K562 (cell line): ENCODE results near the gene CHCHD6. TPM values are rescaled to one million over a fixed set of nuclear protein-coding genes. Genes with fewer than 3 reads are reported as not detected.
A peak's percentile ranks its signal among the peaks of the same experiment; 100 is the strongest.

Experiments
- AFF4 ChIP-seq: sonication (generic); formaldehyde crosslinking; IDR thresholded peaks from 2 replicates; pipeline ENCODE4 v1.8.0; 2023; ENCODE audit warnings: mild to moderate bottlenecking, missing genetic modification reagents
- BRD4 ChIP-seq: fragments of 200-600 bp; sonication (generic); IDR thresholded peaks from 2 replicates; pipeline ENCODE4 v1.6.1; 2017; ENCODE audit warnings: inconsistent platforms
- CREBBP ChIP-seq: IDR thresholded peaks from one replicate; pipeline ENCODE4 v1.6.1; 2012; ENCODE audit warnings: low read depth, mild to moderate bottlenecking, control low read depth, inconsistent platforms, low read length
- ESRRB ChIP-seq: fragments of 250-450 bp; sonication (Bioruptor Pico); IDR thresholded peaks from 2 replicates; pipeline ENCODE4 v1.5.0; 2020; ENCODE audit warnings: mild to moderate bottlenecking, moderate library complexity, borderline replicate concordance
- FIP1L1 ChIP-seq: fragments of 200-400 bp; formaldehyde crosslinking; IDR thresholded peaks from 2 replicates; pipeline ENCODE4 v1.6.1; 2018; ENCODE audit warnings: mild to moderate bottlenecking, low read depth, low read length; ENCODE audit not compliant: poor library complexity, severe bottlenecking
- HDAC8 ChIP-seq: fragments of 450-650 bp; IDR thresholded peaks from 2 replicates; pipeline ENCODE4 v1.6.1; 2016; ENCODE audit warnings: mild to moderate bottlenecking, missing genetic modification characterization, moderate library complexity, missing compliant biosample characterization
- HMGN3 ChIP-seq: IDR thresholded peaks from 2 replicates; pipeline ENCODE4 v1.6.1; 2011; ENCODE audit warnings: borderline replicate concordance, low read depth, mild to moderate bottlenecking, mixed read lengths, low read length; ENCODE audit not compliant: insufficient read length; ENCODE audit errors: extremely low read depth
- HNRNPLL ChIP-seq: fragments of 200-400 bp; formaldehyde crosslinking; IDR thresholded peaks from 2 replicates; pipeline ENCODE4 v1.6.1; 2017; ENCODE audit warnings: low read length, low read depth, mild to moderate bottlenecking; ENCODE audit not compliant: poor library complexity, severe bottlenecking
- KDM2B ChIP-seq: fragments of 250-450 bp; sonication (Bioruptor Pico); IDR thresholded peaks from 2 replicates; pipeline ENCODE4 v1.8.0; 2021; ENCODE audit warnings: mild to moderate bottlenecking, moderate library complexity
- MAFK ChIP-seq: IDR thresholded peaks from 2 replicates; pipeline ENCODE4 v1.6.1; 2011; ENCODE audit warnings: low read length, improper control_type of control experiment
- NRF1 ChIP-seq, 2 experiments: fragments of 450-650 bp; IDR thresholded peaks in 1 of 2; conservative IDR thresholded peaks in 1 of 2; 2 replicates each; pipeline ENCODE4 v1.6.1; 2014; ENCODE audit warnings: mild to moderate bottlenecking in 2 of 2
- PURB ChIP-seq: sonication (generic); formaldehyde crosslinking; IDR thresholded peaks from 2 replicates; pipeline ENCODE4 v1.9.0; 2021; ENCODE audit warnings: low read depth, mild to moderate bottlenecking, missing genetic modification reagents
- U2AF1 ChIP-seq: fragments of 200-400 bp; formaldehyde crosslinking; optimal IDR thresholded peaks from 2 replicates; pipeline ENCODE3; 2017; ENCODE audit warnings: mild to moderate bottlenecking, low read depth, low read length, moderate library complexity
- U2AF2 ChIP-seq: fragments of 200-400 bp; formaldehyde crosslinking; optimal IDR thresholded peaks from 2 replicates; pipeline ENCODE3; 2017; ENCODE audit warnings: low read depth, mild to moderate bottlenecking, low read length
- XRCC3 ChIP-seq: fragments of 450-650 bp; IDR thresholded peaks from 2 replicates; pipeline ENCODE4 v1.6.1; 2017; ENCODE audit warnings: mild to moderate bottlenecking, moderate library complexity
- XRCC4 ChIP-seq: IDR thresholded peaks from one replicate; pipeline ENCODE4 v1.6.1; 2011; ENCODE audit not compliant: insufficient read depth, insufficient read length; ENCODE audit errors: extremely low read depth
- ZC3H11A ChIP-seq: IDR thresholded peaks from 2 replicates; pipeline ENCODE4 v1.6.1; 2012; ENCODE audit warnings: low read depth, low read length, improper control_type of control experiment
- ZNF707 ChIP-seq: fragments of 250-450 bp; sonication (Bioruptor Pico); conservative IDR thresholded peaks from 2 replicates; pipeline ENCODE4 v1.8.0; 2022; ENCODE audit warnings: inconsistent platforms, mild to moderate bottlenecking, moderate library complexity
- ZNF76 ChIP-seq: fragments of 250-450 bp; sonication (Bioruptor Pico); IDR thresholded peaks from 2 replicates; pipeline ENCODE4 v1.4.0; 2020; ENCODE audit warnings: mild to moderate bottlenecking, moderate library complexity, borderline replicate concordance
- polyA plus RNA-seq, 8 experiments: library from polyadenylated mRNA; depleted of rRNA in 4 of 8; stranded (reverse) in 5 of 8; unstranded in 3 of 8; fragments of >200 nt; fragmentation: Nextera tagmentation in 2 of 8; fragmentation: Illumina TruSeq in 1 of 8; extraction: Ambion mirVana in 2 of 8; extraction: Trizol in 1 of 8; gene quantifications; 2 replicates each; pipeline versions ENCODE4 v1.2.1 to v1.2.3, GENCODE V29; 2011 to 2014; ENCODE audit warnings: inconsistent platforms in 1 of 8, missing spikeins in 1 of 8
- total RNA-seq, 7 experiments: library from RNA; depleted of rRNA in 6 of 7; stranded (reverse); fragments of >200 nt in 6 of 7; fragmentation: Illumina TruSeq in 2 of 7; extraction: Trizol in 2 of 7; gene quantifications; 2 replicates each; pipeline versions ENCODE4 v1.2.1 to v1.2.3, GENCODE V29; 2011 to 2021; ENCODE audit warnings: low replicate concordance in 1 of 7
- TF ChIP-seq, protein P1 (sequence below): fragments of 450-650 bp; formaldehyde crosslinking; IDR thresholded peaks from 2 replicates; pipeline ENCODE4 v1.4.0; 2020; ENCODE audit warnings: mild to moderate bottlenecking, mixed read lengths
- TF ChIP-seq, protein P2 (sequence below): fragments of 250-450 bp; sonication (Bioruptor Pico); IDR thresholded peaks from 2 replicates; pipeline ENCODE4 v1.4.0; 2020; ENCODE audit warnings: borderline replicate concordance

Gene CHCHD6
- total and polyA plus RNA-seq, 9 of the 15 experiments (the other 6 are each of a cell fraction or from before 2014, with no cell fraction given), result 4.6 to 18.6 (median 10.9) TPM

DNA sequence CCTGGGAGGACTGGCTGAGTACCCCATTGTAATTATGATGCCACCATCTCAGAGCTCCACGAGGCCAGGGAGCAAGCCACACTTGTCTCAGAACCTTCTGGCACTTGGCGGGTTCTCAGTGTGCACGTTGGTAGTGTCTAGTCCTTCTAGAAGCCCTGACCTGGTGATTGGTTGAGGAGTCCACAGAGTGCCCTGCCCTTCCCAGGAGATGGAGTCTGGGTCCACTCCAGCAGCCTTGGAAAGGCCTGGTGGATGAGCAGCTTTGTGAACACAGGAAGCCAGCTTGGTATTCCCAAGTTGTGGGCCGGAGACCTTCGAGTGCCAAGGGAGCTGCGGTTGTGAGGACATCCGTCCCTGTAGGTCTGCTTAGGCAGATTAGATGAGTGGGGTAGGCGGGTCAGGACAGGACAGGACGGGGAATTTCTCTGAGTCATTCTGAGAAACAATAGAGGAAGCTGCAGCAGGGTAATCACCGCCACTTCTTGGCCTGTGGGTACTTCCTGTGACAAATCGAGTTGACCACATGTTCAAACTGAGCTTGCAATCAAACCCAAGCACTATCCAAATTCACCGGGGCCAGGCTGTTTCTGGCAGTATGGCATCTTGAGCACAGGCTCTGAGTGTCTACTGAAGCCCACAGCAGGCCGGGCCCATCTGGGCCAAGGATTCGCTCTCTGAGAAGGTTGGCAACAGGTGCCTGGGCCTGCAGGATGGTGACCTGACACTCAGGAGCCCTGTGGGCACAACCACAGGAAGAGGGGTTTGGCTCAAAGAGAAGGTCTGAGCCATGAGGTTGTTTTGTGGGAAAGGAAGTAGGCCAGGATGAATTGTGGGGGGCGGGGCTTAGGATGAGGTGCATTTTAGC, 207.4 kb downstream of the CHCHD6 start (continued):
- TF ChIP-seq AFF4 (CRISPR knock-in tag), result no peak
- TF ChIP-seq XRCC3, result no peak
- TF ChIP-seq ZNF76 (CRISPR knock-in tag), result peak; percentile 23; the same call in 1 of the 2 replicates
- TF ChIP-seq CREBBP, result no peak
- no peak for TF ChIP-seq PURB (CRISPR knock-in tag)
- TF ChIP-seq NRF1 (conservative IDR thresholded peaks at IDR 0.05 in 1 of 2, IDR thresholded peaks at IDR 0.05 in 1 of 2), result 0 out of 4 replicates have a peak, but pooled peaks of 1 of the 2 experiments have one; percentile 26
- no peak for TF ChIP-seq U2AF2
- TF ChIP-seq, protein P1, sequence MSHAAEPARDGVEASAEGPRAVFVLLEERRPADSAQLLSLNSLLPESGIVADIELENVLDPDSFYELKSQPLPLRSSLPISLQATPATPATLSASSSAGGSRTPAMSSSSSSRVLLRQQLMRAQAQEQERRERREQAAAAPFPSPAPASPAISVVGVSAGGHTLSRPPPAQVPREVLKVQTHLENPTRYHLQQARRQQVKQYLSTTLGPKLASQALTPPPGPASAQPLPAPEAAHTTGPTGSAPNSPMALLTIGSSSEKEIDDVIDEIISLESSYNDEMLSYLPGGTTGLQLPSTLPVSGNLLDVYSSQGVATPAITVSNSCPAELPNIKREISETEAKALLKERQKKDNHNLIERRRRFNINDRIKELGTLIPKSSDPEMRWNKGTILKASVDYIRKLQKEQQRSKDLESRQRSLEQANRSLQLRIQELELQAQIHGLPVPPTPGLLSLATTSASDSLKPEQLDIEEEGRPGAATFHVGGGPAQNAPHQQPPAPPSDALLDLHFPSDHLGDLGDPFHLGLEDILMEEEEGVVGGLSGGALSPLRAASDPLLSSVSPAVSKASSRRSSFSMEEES (CRISPR knock-in tag), result no peak
- no peak for TF ChIP-seq XRCC4
- TF ChIP-seq ESRRB (CRISPR knock-in tag), result no peak
- TF ChIP-seq KDM2B (CRISPR knock-in tag), result no peak
- no peak for TF ChIP-seq HNRNPLL
- TF ChIP-seq BRD4, result no peak
- TF ChIP-seq HMGN3, result no peak
- TF ChIP-seq, protein P2, sequence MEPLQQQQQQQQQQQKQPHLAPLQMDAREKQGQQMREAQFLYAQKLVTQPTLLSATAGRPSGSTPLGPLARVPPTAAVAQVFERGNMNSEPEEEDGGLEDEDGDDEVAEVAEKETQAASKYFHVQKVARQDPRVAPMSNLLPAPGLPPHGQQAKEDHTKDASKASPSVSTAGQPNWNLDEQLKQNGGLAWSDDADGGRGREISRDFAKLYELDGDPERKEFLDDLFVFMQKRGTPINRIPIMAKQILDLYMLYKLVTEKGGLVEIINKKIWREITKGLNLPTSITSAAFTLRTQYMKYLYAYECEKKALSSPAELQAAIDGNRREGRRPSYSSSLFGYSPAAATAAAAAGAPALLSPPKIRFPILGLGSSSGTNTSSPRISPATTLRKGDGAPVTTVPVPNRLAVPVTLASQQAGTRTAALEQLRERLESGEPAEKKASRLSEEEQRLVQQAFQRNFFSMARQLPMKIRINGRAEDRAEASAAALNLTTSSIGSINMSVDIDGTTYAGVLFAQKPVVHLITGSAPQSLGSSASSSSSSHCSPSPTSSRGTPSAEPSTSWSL, result no peak
- TF ChIP-seq FIP1L1, result no peak
- TF ChIP-seq MAFK, result peak; percentile 82
- no peak for TF ChIP-seq U2AF1
- TF ChIP-seq HDAC8 (tag), result peak; percentile 42; the same call in 1 of the 2 replicates
- TF ChIP-seq ZC3H11A, result no peak
- TF ChIP-seq ZNF707 (CRISPR knock-in tag), result no peak
